ENCODE results near the gene FRMD4A.

DNA sequence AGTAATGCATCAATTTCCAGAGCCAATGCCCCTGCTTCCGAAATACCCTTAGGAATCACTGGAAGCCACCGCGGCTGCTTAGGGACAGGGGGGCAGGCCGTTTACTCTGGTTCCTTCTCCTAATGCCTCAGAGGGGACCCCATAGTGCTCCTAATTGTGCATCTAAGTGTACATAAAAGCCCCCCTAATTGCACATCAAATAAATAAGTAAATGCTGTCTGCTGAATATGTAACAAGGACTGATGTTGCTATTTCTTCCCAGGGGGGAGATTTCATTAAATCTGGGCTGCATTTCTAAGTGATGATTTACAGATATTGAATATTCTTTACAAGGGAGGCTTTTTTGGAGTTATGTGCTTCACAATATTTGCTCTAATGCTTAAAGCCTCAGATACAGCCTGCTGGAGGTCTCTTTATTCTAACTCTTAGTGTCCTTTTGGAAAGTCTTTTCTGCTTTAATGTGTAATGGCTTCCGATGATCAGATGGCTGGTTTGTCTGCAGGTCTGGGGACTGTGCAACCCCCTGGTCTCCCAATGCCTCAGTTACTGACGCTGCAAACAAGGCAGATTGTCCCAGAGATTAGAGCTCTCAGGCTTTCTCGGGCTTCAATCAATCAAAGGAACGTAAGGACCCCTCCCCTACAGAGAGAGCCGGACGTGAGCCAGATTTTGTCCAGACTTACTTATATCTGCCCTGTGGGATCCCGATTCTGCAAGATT lies 601.0 kb downstream of the FRMD4A start:
- TF ChIP-seq, protein P1, sequence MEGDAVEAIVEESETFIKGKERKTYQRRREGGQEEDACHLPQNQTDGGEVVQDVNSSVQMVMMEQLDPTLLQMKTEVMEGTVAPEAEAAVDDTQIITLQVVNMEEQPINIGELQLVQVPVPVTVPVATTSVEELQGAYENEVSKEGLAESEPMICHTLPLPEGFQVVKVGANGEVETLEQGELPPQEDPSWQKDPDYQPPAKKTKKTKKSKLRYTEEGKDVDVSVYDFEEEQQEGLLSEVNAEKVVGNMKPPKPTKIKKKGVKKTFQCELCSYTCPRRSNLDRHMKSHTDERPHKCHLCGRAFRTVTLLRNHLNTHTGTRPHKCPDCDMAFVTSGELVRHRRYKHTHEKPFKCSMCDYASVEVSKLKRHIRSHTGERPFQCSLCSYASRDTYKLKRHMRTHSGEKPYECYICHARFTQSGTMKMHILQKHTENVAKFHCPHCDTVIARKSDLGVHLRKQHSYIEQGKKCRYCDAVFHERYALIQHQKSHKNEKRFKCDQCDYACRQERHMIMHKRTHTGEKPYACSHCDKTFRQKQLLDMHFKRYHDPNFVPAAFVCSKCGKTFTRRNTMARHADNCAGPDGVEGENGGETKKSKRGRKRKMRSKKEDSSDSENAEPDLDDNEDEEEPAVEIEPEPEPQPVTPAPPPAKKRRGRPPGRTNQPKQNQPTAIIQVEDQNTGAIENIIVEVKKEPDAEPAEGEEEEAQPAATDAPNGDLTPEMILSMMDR (conservative IDR thresholded peaks at IDR 0.05 in 1 of 2, IDR thresholded peaks at IDR 0.05 in 1 of 2; ENCODE audit: extremely low read depth in 1 of 2, insufficient read depth in 1 of 2, low read depth in 1 of 2, low read length in 2 of 2), result no peak
- no peak for TF ChIP-seq EZH2 (IDR thresholded peaks at IDR 0.05; ENCODE audit: borderline replicate concordance, low read length)
